Measurements from ENCODE around the gene ANKLE1. TPM values are rescaled to one million over a fixed set of nuclear protein-coding genes. Genes with fewer than 3 reads are reported as not detected.
A peak's percentile ranks its signal among the peaks of the same experiment; 100 is the strongest.

The ANKLE1 gene
- total RNA-seq (2014; rRNA removed; shearing (Covaris generic)), result 0.06 TPM in 1 of 2 replicates, not detected in the other

- no peak for DNase-seq (ENCODE audit: low spot score)
These were observed at the start of gene ANKLE1 for GRCh38 chr19:17281391-17282304. ANKLE1 (plus strand) TSS chr19:17281901; CDS start chr19:17281921, 20 bp downstream.

- no peak for DNase-seq (ENCODE audit: low spot score)
These were observed 49.4 kb upstream of the ANKLE1 start for GRCh38 chr19:17232258-17232657.

GRCh38 chr19:17234911-17235299 lies 46.8 kb upstream of the ANKLE1 start:
- no peak for DNase-seq (ENCODE audit: low spot score)

- peak; percentile 61 for DNase-seq (ENCODE audit: low spot score)
These were observed 46.3 kb upstream of the ANKLE1 start for GRCh38 chr19:17235300-17235970.

GRCh38 chr19:17235971-17236777 lies 45.5 kb upstream of the ANKLE1 start:
- peak; percentile 62 for DNase-seq (ENCODE audit: low spot score)

GRCh38 chr19:17236811-17237543 lies 44.7 kb upstream of the ANKLE1 start:
- DNase-seq (ENCODE audit: low spot score), result no peak

- DNase-seq (ENCODE audit: low spot score), result no peak
These were observed 43.7 kb upstream of the ANKLE1 start for GRCh38 chr19:17237747-17238706.

- DNase-seq (ENCODE audit: low spot score), result no peak
These were observed 41.5 kb upstream of the ANKLE1 start for GRCh38 chr19:17240062-17240752.

GRCh38 chr19:17240826-17241399 lies 40.8 kb upstream of the ANKLE1 start:
- DNase-seq (ENCODE audit: low spot score), result no peak

GRCh38 chr19:17242431-17243208 lies 39.1 kb upstream of the ANKLE1 start:
- no peak for DNase-seq (ENCODE audit: low spot score)

GRCh38 chr19:17243211-17243829 lies 38.4 kb upstream of the ANKLE1 start:
- DNase-seq (ENCODE audit: low spot score), result no peak

GRCh38 chr19:17243830-17244617 lies 37.7 kb upstream of the ANKLE1 start:
- no peak for DNase-seq (ENCODE audit: low spot score)

GRCh38 chr19:17244618-17245534 lies 36.8 kb upstream of the ANKLE1 start:
- no peak for DNase-seq (ENCODE audit: low spot score)

GRCh38 chr19:17245535-17245984 lies 36.1 kb upstream of the ANKLE1 start, which contains the start of gene NR2F6:
NR2F6 (minus strand) TSS chr19:17245919; CDS start chr19:17245220, 699 bp downstream.
- no peak for DNase-seq (ENCODE audit: low spot score)

GRCh38 chr19:17246681-17247425 lies 34.8 kb upstream of the ANKLE1 start:
- DNase-seq (ENCODE audit: low spot score), result no peak
